HepG2 (cell line): ENCODE measurements around the gene ATP6V0E1. TPM values are rescaled to one million over a fixed set of nuclear protein-coding genes. Genes with fewer than 3 reads are reported as not detected.

Experiments
- CC2D1A ChIP-seq: sonication (generic); formaldehyde crosslinking; IDR thresholded peaks from 2 replicates; pipeline ENCODE4 v1.8.1; 2023; ENCODE audit warnings: mild to moderate bottlenecking, missing genetic modification reagents
- DNMT1 ChIP-seq: sonication (generic); formaldehyde crosslinking; IDR thresholded peaks from 2 replicates; pipeline ENCODE4 v1.5.1; 2020; ENCODE audit warnings: mild to moderate bottlenecking, missing genetic modification reagents
- FLYWCH1 ChIP-seq: sonication (generic); formaldehyde crosslinking; IDR thresholded peaks from 2 replicates; pipeline ENCODE4 v1.8.1; 2023; ENCODE audit warnings: mild to moderate bottlenecking, missing genetic modification reagents
- GATA4 ChIP-seq: sonication (generic); IDR thresholded peaks from 2 replicates; pipeline ENCODE4 v1.6.1; 2016; ENCODE audit warnings: antibody characterized with exemption, low read depth, borderline replicate concordance
- HOXA5 ChIP-seq: sonication (generic); formaldehyde crosslinking; IDR thresholded peaks from 2 replicates; pipeline ENCODE4 v1.4.0; 2020; ENCODE audit warnings: missing genetic modification reagents
- HOXD1 ChIP-seq: sonication (generic); formaldehyde crosslinking; IDR thresholded peaks from 2 replicates; pipeline ENCODE4 v1.5.0; 2020; ENCODE audit warnings: missing genetic modification reagents
- NFE2 ChIP-seq: sonication (generic); formaldehyde crosslinking; IDR thresholded peaks from 2 replicates; pipeline ENCODE4 v1.4.0; 2020; ENCODE audit warnings: missing genetic modification reagents
- PAX8 ChIP-seq: sonication (generic); formaldehyde crosslinking; IDR thresholded peaks from 2 replicates; pipeline ENCODE4 v1.8.0; 2022; ENCODE audit warnings: mild to moderate bottlenecking, missing genetic modification reagents, borderline replicate concordance
- PITX1 ChIP-seq: sonication (generic); formaldehyde crosslinking; IDR thresholded peaks from 2 replicates; pipeline ENCODE4 v1.5.1; 2020; ENCODE audit warnings: mild to moderate bottlenecking, missing genetic modification reagents
- POLR2A ChIP-seq, 2 experiments: IDR thresholded peaks; 2 replicates each; pipeline ENCODE4 v1.6.1; 2011; ENCODE audit warnings: low read depth in 2 of 2, low read length in 2 of 2, mild to moderate bottlenecking in 1 of 2, moderate library complexity in 1 of 2; ENCODE audit not compliant: insufficient read depth in 1 of 2
- RCOR2 ChIP-seq: IDR thresholded peaks from 2 replicates; pipeline ENCODE4 v1.6.1; 2016; ENCODE audit warnings: missing biosample characterization, missing genetic modification reagents
- SNAI1 ChIP-seq: sonication (generic); formaldehyde crosslinking; IDR thresholded peaks from 2 replicates; pipeline ENCODE4 v1.5.0; 2020; ENCODE audit warnings: mild to moderate bottlenecking, missing genetic modification reagents, borderline replicate concordance
- SRSF1 ChIP-seq: fragments of 200-400 bp; formaldehyde crosslinking; optimal IDR thresholded peaks from 2 replicates; pipeline ENCODE3; 2017; ENCODE audit warnings: mild to moderate bottlenecking, low read depth, low read length, moderate library complexity
- TMF1 ChIP-seq: sonication (generic); formaldehyde crosslinking; IDR thresholded peaks from 2 replicates; pipeline ENCODE4 v1.8.1; 2022; ENCODE audit warnings: low read depth, missing genetic modification reagents
- ZKSCAN8 ChIP-seq: IDR thresholded peaks from 2 replicates; pipeline ENCODE4 v1.6.1; 2016; ENCODE audit warnings: borderline replicate concordance, missing genetic modification reagents, missing compliant biosample characterization
- ZNF331 ChIP-seq: sonication (generic); formaldehyde crosslinking; IDR thresholded peaks from 2 replicates; pipeline ENCODE4 v1.4.0; 2020; ENCODE audit warnings: missing genetic modification reagents
- ZNF550 ChIP-seq: sonication (generic); formaldehyde crosslinking; IDR thresholded peaks from 2 replicates; pipeline ENCODE4 v1.4.0; 2020; ENCODE audit warnings: mild to moderate bottlenecking, missing genetic modification reagents, borderline replicate concordance
- ZNF670 ChIP-seq: sonication (generic); formaldehyde crosslinking; IDR thresholded peaks from 2 replicates; pipeline ENCODE4 v1.8.0; 2022; ENCODE audit warnings: mild to moderate bottlenecking, missing genetic modification reagents, borderline replicate concordance
- polyA plus RNA-seq, 8 experiments: library from polyadenylated mRNA; depleted of rRNA in 3 of 8; stranded (reverse) in 7 of 8; unstranded in 1 of 8; fragments of >200 nt; fragmentation: Illumina TruSeq in 4 of 8; extraction: Trizol in 4 of 8; gene quantifications; 2 replicates each; pipeline versions ENCODE4 v1.2.1 to v1.2.3, GENCODE V29; 2011 to 2016; ENCODE audit warnings: low read depth in 4 of 8, missing spikeins in 1 of 8, mixed read lengths in 1 of 8; ENCODE audit not compliant: insufficient read depth in 1 of 8
- total RNA-seq, 5 experiments: library from RNA; depleted of rRNA; stranded (reverse); fragments of >200 nt; fragmentation: Illumina TruSeq; extraction: Trizol; gene quantifications; 2 replicates each; pipeline ENCODE4 v1.2.3, GENCODE V29; 2016; ENCODE audit warnings: low read depth in 1 of 5
- TF ChIP-seq, protein P1 (sequence below): sonication (generic); formaldehyde crosslinking; IDR thresholded peaks from 2 replicates; pipeline ENCODE4 v1.4.0; 2020; ENCODE audit warnings: missing genetic modification reagents, borderline replicate concordance
- TF ChIP-seq, protein P2 (sequence below): sonication (generic); formaldehyde crosslinking; IDR thresholded peaks from 2 replicates; pipeline ENCODE4 v1.8.1; 2023; ENCODE audit warnings: missing genetic modification reagents, inconsistent platforms, borderline replicate concordance
- TF ChIP-seq, protein P3 (sequence below): sonication (generic); formaldehyde crosslinking; IDR thresholded peaks from 2 replicates; pipeline ENCODE4 v1.8.1; 2023; ENCODE audit warnings: mild to moderate bottlenecking, missing genetic modification reagents
- TF ChIP-seq, protein P4 (sequence below): sonication (generic); formaldehyde crosslinking; IDR thresholded peaks from 2 replicates; pipeline ENCODE4 v1.5.0; 2020; ENCODE audit warnings: mild to moderate bottlenecking, low read depth, missing genetic modification reagents, borderline replicate concordance
- TF ChIP-seq, protein P5 (sequence below): sonication (generic); formaldehyde crosslinking; IDR thresholded peaks from 2 replicates; pipeline ENCODE4 v1.4.0; 2020; ENCODE audit warnings: missing genetic modification reagents
- TF ChIP-seq, protein P6 (sequence below): sonication (generic); formaldehyde crosslinking; IDR thresholded peaks from 2 replicates; pipeline ENCODE4 v1.9.0; 2021; ENCODE audit warnings: missing genetic modification reagents, mild to moderate bottlenecking, borderline replicate concordance

ATP6V0E1 gene
- total and polyA plus RNA-seq, 2 of the 13 experiments (the other 11 are each of a cell fraction or from before 2014, with no cell fraction given): 143 to 215 TPM

DNA sequence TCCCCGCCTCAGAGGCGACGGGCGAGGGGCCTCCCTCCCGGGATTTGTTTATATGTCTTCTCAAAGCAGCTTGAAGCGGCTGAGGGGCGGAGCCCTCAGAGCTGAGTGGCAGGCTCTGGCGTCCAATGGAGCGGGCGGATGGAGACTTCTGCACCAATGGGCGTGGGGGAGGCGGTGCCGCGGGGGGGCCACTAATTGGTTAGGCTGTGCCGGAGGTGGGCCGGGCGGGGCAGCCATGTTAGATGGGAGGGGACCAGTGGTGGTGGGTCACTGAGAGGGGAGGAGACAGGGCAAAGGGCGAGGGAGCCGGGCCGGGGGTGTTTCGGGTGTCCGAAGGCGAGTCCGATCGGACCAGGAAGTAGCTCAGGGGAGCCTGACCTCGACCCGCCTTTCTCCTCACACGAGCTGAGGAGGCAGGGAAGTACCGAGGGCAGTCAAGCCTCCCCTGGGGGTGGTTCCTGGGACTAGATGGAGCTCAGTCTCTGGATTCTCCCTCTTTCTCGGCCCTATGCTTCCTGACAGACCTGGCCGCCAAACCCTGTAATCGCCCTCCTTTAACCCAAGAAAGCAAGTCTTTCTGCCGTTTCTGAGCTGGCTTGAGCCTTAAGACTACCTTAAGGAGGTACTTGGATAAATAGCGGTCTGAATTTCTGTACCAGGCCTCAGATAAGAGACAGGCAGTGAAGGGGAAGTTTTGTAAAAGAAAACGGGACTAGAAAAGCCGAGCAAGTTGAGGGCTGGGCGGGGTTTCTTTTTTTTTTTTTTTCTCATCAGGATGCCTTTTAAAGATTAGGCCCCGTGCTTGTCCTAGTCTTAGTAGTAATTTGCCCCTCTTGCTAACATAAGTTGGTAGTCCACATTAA is 73.7 kb downstream of the ATP6V0E1 start (continued):
- TF ChIP-seq RCOR2 (no peak), SRSF1 (peak; percentile 89), ZNF670 (no peak), ZNF331 (CRISPR knock-in tag) (peak; percentile 36; the same call in 1 of the 2 replicates), POLR2A (IDR thresholded peaks at IDR 0.05; ENCODE audit: insufficient read depth in 1 of 2, low read depth in 2 of 2, low read length in 2 of 2) (peak; percentile 79 to 81), FLYWCH1 (CRISPR knock-in tag) (no peak), NFE2 (CRISPR knock-in tag) (no peak), HOXA5 (CRISPR knock-in tag) (no peak), CC2D1A (CRISPR knock-in tag) (no peak), GATA4 (no peak), HOXD1 (CRISPR knock-in tag) (0 out of 2 replicates have a peak, but pooled peaks have one; percentile 17), ZNF550 (CRISPR knock-in tag) (no peak), DNMT1 (no peak), PITX1 (CRISPR knock-in tag) (peak; percentile 77), ZKSCAN8 (CRISPR knock-in tag) (no peak; the same call in 1 of the 2 replicates), PAX8 (no peak), SNAI1 (CRISPR knock-in tag) (no peak), TMF1 (CRISPR knock-in tag) (no peak)
- TF ChIP-seq, protein P1, sequence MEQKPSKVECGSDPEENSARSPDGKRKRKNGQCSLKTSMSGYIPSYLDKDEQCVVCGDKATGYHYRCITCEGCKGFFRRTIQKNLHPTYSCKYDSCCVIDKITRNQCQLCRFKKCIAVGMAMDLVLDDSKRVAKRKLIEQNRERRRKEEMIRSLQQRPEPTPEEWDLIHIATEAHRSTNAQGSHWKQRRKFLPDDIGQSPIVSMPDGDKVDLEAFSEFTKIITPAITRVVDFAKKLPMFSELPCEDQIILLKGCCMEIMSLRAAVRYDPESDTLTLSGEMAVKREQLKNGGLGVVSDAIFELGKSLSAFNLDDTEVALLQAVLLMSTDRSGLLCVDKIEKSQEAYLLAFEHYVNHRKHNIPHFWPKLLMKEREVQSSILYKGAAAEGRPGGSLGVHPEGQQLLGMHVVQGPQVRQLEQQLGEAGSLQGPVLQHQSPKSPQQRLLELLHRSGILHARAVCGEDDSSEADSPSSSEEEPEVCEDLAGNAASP: peak; percentile 44; the same call in 1 of the 2 replicates
- TF ChIP-seq, protein P2, sequence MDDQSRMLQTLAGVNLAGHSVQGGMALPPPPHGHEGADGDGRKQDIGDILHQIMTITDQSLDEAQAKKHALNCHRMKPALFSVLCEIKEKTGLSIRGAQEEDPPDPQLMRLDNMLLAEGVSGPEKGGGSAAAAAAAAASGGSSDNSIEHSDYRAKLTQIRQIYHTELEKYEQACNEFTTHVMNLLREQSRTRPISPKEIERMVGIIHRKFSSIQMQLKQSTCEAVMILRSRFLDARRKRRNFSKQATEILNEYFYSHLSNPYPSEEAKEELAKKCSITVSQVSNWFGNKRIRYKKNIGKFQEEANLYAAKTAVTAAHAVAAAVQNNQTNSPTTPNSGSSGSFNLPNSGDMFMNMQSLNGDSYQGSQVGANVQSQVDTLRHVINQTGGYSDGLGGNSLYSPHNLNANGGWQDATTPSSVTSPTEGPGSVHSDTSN (CRISPR knock-in tag): peak; percentile 68; the same call in 1 of the 2 replicates
- TF ChIP-seq, protein P3, sequence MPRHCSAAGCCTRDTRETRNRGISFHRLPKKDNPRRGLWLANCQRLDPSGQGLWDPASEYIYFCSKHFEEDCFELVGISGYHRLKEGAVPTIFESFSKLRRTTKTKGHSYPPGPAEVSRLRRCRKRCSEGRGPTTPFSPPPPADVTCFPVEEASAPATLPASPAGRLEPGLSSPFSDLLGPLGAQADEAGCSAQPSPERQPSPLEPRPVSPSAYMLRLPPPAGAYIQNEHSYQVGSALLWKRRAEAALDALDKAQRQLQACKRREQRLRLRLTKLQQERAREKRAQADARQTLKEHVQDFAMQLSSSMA (CRISPR knock-in tag): peak; percentile 98
- TF ChIP-seq, protein P4, sequence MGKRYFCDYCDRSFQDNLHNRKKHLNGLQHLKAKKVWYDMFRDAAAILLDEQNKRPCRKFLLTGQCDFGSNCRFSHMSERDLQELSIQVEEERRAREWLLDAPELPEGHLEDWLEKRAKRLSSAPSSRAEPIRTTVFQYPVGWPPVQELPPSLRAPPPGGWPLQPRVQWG (CRISPR knock-in tag): no peak
- TF ChIP-seq, protein P5, sequence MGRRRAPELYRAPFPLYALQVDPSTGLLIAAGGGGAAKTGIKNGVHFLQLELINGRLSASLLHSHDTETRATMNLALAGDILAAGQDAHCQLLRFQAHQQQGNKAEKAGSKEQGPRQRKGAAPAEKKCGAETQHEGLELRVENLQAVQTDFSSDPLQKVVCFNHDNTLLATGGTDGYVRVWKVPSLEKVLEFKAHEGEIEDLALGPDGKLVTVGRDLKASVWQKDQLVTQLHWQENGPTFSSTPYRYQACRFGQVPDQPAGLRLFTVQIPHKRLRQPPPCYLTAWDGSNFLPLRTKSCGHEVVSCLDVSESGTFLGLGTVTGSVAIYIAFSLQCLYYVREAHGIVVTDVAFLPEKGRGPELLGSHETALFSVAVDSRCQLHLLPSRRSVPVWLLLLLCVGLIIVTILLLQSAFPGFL (CRISPR knock-in tag): no peak
- TF ChIP-seq, protein P6, sequence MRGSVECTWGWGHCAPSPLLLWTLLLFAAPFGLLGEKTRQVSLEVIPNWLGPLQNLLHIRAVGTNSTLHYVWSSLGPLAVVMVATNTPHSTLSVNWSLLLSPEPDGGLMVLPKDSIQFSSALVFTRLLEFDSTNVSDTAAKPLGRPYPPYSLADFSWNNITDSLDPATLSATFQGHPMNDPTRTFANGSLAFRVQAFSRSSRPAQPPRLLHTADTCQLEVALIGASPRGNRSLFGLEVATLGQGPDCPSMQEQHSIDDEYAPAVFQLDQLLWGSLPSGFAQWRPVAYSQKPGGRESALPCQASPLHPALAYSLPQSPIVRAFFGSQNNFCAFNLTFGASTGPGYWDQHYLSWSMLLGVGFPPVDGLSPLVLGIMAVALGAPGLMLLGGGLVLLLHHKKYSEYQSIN (CRISPR knock-in tag): no peak
